H1 (cell line): ENCODE data around the gene HIVEP3.

Experiments used
- BRCA1 ChIP-seq: IDR thresholded peaks from 2 replicates; pipeline ENCODE4 v1.6.1; 2012; ENCODE audit warnings: low read depth, low read length, improper control_type of control experiment
- CHD1 ChIP-seq: IDR thresholded peaks from 2 replicates; pipeline ENCODE4 v1.6.1; 2012; ENCODE audit warnings: low read depth, low read length, improper control_type of control experiment
- CHD2 ChIP-seq: IDR thresholded peaks from 2 replicates; pipeline ENCODE4 v1.6.1; 2012; ENCODE audit warnings: low read length, improper control_type of control experiment
- CTCF ChIP-seq, 3 experiments: IDR thresholded peaks; 1 replicate in 2 of 3; 2 replicates in 1 of 3; pipeline versions ENCODE4 v1.5.1 to v1.6.1; 2011; ENCODE audit warnings: low read length in 3 of 3, mild to moderate bottlenecking in 3 of 3, inconsistent platforms in 2 of 3, low read depth in 1 of 3, moderate library complexity in 1 of 3; ENCODE audit not compliant: insufficient read depth in 1 of 3; ENCODE audit errors: control extremely low read depth in 1 of 3
- EP300 ChIP-seq, 2 experiments: IDR thresholded peaks; 1 replicate in 1 of 2; 2 replicates in 1 of 2; pipeline ENCODE4 v1.6.1; 2011 to 2012; ENCODE audit warnings: low read depth in 2 of 2, low read length in 2 of 2, mild to moderate bottlenecking in 2 of 2, borderline replicate concordance in 1 of 2, inconsistent platforms in 1 of 2, moderate library complexity in 1 of 2
- EZH2 ChIP-seq: fragments of 200-600 bp; sonication (generic); IDR thresholded peaks from 2 replicates; pipeline ENCODE4 v1.7.1; 2012; ENCODE audit warnings: low read depth, mild to moderate bottlenecking, moderate library complexity, low read length, inconsistent platforms; ENCODE audit not compliant: severe bottlenecking
- HDAC6 ChIP-seq: IDR thresholded peaks from one replicate; pipeline ENCODE4 v1.7.1; 2012; ENCODE audit warnings: low read depth, mild to moderate bottlenecking, inconsistent platforms, low read length, moderate library complexity
- KDM5A ChIP-seq: fragments of 200-600 bp; IDR thresholded peaks from 2 replicates; pipeline ENCODE4 v1.7.1; 2012; ENCODE audit warnings: mild to moderate bottlenecking, low read length, inconsistent platforms, mixed read lengths
- POLR2A ChIP-seq, 2 experiments: IDR thresholded peaks; 1 replicate in 1 of 2; 2 replicates in 1 of 2; pipeline ENCODE4 v1.6.1; 2011; ENCODE audit warnings: low read depth in 2 of 2, low read length in 2 of 2, mild to moderate bottlenecking in 2 of 2; ENCODE audit errors: control extremely low read depth in 1 of 2
- POLR2AphosphoS5 ChIP-seq: IDR thresholded peaks from 2 replicates; pipeline ENCODE4 v1.6.1; 2011; ENCODE audit warnings: low read depth, low read length
- RBBP5 ChIP-seq: IDR thresholded peaks from 2 replicates; pipeline ENCODE4 v1.7.1; 2012; ENCODE audit warnings: low read depth, mild to moderate bottlenecking, inconsistent platforms, low read length, moderate library complexity, borderline replicate concordance
- TAF1 ChIP-seq: IDR thresholded peaks from 2 replicates; pipeline ENCODE4 v1.6.1; 2011; ENCODE audit warnings: mild to moderate bottlenecking, low read depth, low read length
- TEAD4 ChIP-seq: IDR thresholded peaks from 2 replicates; pipeline ENCODE4 v1.6.1; 2012; ENCODE audit warnings: low read depth, low read length, inconsistent platforms, mixed read lengths
- USF2 ChIP-seq: IDR thresholded peaks from 2 replicates; pipeline ENCODE4 v1.6.1; 2011; ENCODE audit warnings: low read length, improper control_type of control experiment

- no peak for TF ChIP-seq POLR2A (IDR thresholded peaks at IDR 0.05; ENCODE audit: control extremely low read depth in 1 of 2, low read depth in 2 of 2, low read length in 2 of 2)
- TF ChIP-seq KDM5A, result no peak
- TF ChIP-seq POLR2AphosphoS5, result no peak
- TF ChIP-seq EP300 (IDR thresholded peaks at IDR 0.05; ENCODE audit: borderline replicate concordance in 1 of 2, low read depth in 2 of 2, low read length in 2 of 2), result no peak
- no peak for TF ChIP-seq CTCF (IDR thresholded peaks at IDR 0.05; ENCODE audit: control extremely low read depth in 1 of 3, insufficient read depth in 1 of 3, low read depth in 1 of 3, low read length in 3 of 3)
- TF ChIP-seq HDAC6, result no peak
- TF ChIP-seq CHD2, result no peak
- no peak for TF ChIP-seq EZH2
- TF ChIP-seq TAF1, result no peak
- TF ChIP-seq RBBP5, result no peak
- no peak for TF ChIP-seq BRCA1
- no peak for TF ChIP-seq USF2
- TF ChIP-seq CHD1, result no peak
- TF ChIP-seq TEAD4, result no peak
Observed at GRCh38 chr1:41586230-41586629, 332.5 kb downstream of the HIVEP3 start.
